Left ventricle myocardium inferior (tissue), 1 donor: ENCODE data around the gene C11orf86. TPM values are rescaled to one million over a fixed set of nuclear protein-coding genes. Genes with fewer than 3 reads are reported as not detected.

ENCODE experiments used
- DNase-seq: peaks from one replicate; pipeline ENCODE4 v3.0.0-alpha.2; 2020
- H3K27ac ChIP-seq: fragments of 200-600 bp; replicated peaks from 2 replicates; pipeline ENCODE4 v1.8.0; 2021
- H3K27me3 ChIP-seq: fragments of 200-600 bp; 2 replicates; pipeline ENCODE4 v1.8.0; 2021; ENCODE audit warnings: low read depth
- H3K36me3 ChIP-seq: fragments of 200-600 bp; 2 replicates; pipeline ENCODE4 v1.8.0; 2021
- H3K4me1 ChIP-seq: fragments of 200-600 bp; 2 replicates; pipeline ENCODE4 v1.8.0; 2021
- H3K4me3 ChIP-seq: fragments of 200-600 bp; 2 replicates; pipeline ENCODE4 v1.8.0; 2021; ENCODE audit warnings: mild to moderate bottlenecking, moderate library complexity
- H3K9me3 ChIP-seq: fragments of 200-600 bp; replicated peaks from 2 replicates; pipeline ENCODE4 v1.8.0; 2021
- CTCF ChIP-seq: fragments of 200-600 bp; IDR thresholded peaks from 2 replicates; pipeline ENCODE4 v1.8.0; 2021; ENCODE audit warnings: antibody characterized with exemption, mild to moderate bottlenecking, borderline replicate concordance
- intact Hi-C: fragments of 100-400 bp; cut with micrococcal nuclease; formaldehyde crosslinking; loops from one replicate; pipeline ENCODE4 v1.11.0; 2022
- total RNA-seq: library from RNA; stranded (reverse); fragmentation: NEBNext Ultra II Directional; extraction: Animal tissue kit (Norgen Biotek cat#: 25700); gene quantifications from one replicate; pipeline ENCODE4 v1.2.1, GENCODE V29; 2021
- donor health status: DM: no; HTN: yes; CAD: no; lungs with severe emphysema.

The C11orf86 gene
- total RNA-seq, 1 donor from 2014 or later = not detected

GRCh38 chr11:66967670-66968425, 7.3 kb upstream of the C11orf86 start:
- TF ChIP-seq CTCF = no peak
- Histone ChIP-seq H3K36me3 (no peaks in the 10 kb centered on the region), H3K27ac (peak overlapping the region; percentile 42), H3K27me3 (no peaks in the 10 kb centered on the region), H3K4me1 (no peaks in the 10 kb centered on the region), H3K9me3 (no peaks in the 10 kb centered on the region), H3K4me3 (no peak overlapping the region)
- intact Hi-C loops = no loop called here
- DNase-seq = no peak

- TF ChIP-seq CTCF = no peak
- H3K27me3 ChIP-seq = no peaks in the 10 kb centered on the region
- intact Hi-C loops = no loop called here
- H3K9me3 ChIP-seq = no peaks in the 10 kb centered on the region
- no peak overlapping the region for H3K27ac ChIP-seq
- no peaks in the 10 kb centered on the region for H3K36me3 ChIP-seq
- H3K4me3 ChIP-seq = no peak overlapping the region
- H3K4me1 ChIP-seq = no peaks in the 10 kb centered on the region
- DNase-seq = no peak
These were observed 5.4 kb upstream of the C11orf86 start for GRCh38 chr11:66969584-66970225.

GRCh38 chr11:66970371-66970806, 4.7 kb upstream of the C11orf86 start:
- Histone ChIP-seq H3K4me3 (no peak overlapping the region), H3K4me1 (no peaks in the 10 kb centered on the region), H3K36me3 (no peaks in the 10 kb centered on the region), H3K27me3 (no peaks in the 10 kb centered on the region), H3K9me3 (no peaks in the 10 kb centered on the region), H3K27ac (no peak overlapping the region)
- intact Hi-C loops = no loop called here
- no peak for TF ChIP-seq CTCF
- DNase-seq = no peak

- Histone ChIP-seq H3K9me3 (no peaks in the 10 kb centered on the region), H3K27me3 (no peaks in the 10 kb centered on the region), H3K36me3 (no peaks in the 10 kb centered on the region), H3K4me1 (no peaks in the 10 kb centered on the region), H3K27ac (no peak overlapping the region), H3K4me3 (no peak overlapping the region)
- no peak for DNase-seq
- TF ChIP-seq CTCF = no peak
- intact Hi-C loops = no loop called here
These were observed 4.2 kb upstream of the C11orf86 start for GRCh38 chr11:66970807-66971442.

GRCh38 chr11:66971488-66971887, 3.6 kb upstream of the C11orf86 start:
- H3K27ac ChIP-seq = no peak overlapping the region
- H3K36me3 ChIP-seq = no peaks in the 10 kb centered on the region
- H3K27me3 ChIP-seq = no peaks in the 10 kb centered on the region
- intact Hi-C loops = no loop called here
- no peaks in the 10 kb centered on the region for H3K4me1 ChIP-seq
- no peak for TF ChIP-seq CTCF
- H3K4me3 ChIP-seq = no peak overlapping the region
- DNase-seq = no peak
- no peaks in the 10 kb centered on the region for H3K9me3 ChIP-seq
